Pons (tissue), 1 donor: ENCODE measurements around the gene AP4S1.
A peak's percentile ranks its signal among the peaks of the same experiment; 100 is the strongest.
"Not testable (repeated sequence)": the region's sequence is repeated elsewhere in the genome, so short reads cannot be mapped to it uniquely, and the experiment has no call there.

Experiments used
- DNase-seq: peaks from one replicate; pipeline ENCODE4 v3.0.0-alpha.2; 2016; ENCODE audit warnings: low spot score

The AP4S1 gene

DNA sequence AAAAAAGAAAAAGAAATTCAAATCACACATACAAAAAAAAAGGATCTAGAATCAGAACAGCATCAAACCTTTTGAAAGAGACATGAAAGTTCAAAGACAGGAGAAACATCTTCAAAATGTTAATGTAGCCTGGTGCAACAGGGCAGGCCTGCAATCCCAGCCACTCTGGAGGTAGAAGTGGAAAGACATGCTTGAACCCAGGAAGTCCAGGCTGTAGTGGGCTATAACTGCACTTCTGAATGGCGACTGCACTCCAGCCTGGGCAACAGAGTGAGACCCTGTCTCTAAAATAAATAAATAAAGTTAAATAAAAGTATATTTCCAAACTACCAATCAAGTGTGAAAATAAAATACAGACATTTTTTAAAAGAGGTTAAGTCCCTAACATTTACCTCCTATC lies 18.7 kb upstream of the AP4S1 start:
- no peak for DNase-seq

DNA sequence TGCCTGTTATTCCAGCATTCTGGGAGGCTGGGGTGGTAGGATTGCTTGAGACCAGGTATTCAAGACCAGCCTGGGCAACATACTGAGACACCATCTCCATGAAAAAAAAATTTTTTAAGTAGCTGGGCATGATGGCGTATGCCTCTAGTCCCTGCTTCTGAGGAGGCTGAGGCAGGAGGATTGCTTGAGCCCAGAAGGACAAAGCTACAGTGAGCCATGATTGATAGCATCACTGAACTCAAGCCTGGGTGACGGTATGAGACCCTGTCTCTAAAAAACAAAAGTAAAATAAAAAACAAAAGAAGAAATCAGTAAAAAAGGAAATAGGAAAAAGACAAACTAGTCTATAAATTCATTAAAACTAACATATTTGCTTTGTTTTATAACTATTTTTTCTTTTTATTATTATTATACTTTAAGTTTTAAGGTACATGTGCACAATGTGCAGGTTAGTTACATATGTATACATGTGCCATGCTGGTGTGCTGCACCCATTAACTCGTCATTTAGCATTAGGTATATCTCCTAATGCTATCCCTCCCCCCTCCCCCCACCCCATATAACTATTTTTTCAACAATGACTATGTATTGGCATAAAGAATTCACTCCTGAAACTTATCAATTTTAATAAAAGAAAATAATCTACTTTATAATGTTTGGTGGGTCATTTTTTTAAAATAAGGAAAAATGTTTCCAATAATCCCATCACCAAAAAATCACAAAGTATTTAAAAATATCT lies 15.4 kb upstream of the AP4S1 start:
- DNase-seq: no peak

DNA sequence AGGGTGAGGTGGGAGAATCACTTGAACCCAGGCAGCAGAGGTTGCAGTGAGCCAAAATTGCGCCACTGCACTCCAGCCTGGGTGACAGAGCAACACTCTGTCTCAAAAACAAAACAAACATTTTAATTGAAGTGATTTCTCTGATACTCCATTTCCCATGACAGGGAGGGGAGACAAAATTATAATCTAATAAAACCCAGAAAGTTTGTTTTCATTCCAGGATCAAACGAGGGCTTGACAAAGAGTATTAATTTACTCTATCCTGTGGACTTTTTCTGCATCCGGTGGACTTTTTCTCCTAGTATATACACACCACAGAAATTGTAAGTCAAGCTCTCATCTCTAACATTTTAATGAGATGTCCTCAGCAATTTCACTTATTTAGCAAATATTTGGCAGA lies 14.5 kb upstream of the AP4S1 start:
- DNase-seq: no peak

DNA sequence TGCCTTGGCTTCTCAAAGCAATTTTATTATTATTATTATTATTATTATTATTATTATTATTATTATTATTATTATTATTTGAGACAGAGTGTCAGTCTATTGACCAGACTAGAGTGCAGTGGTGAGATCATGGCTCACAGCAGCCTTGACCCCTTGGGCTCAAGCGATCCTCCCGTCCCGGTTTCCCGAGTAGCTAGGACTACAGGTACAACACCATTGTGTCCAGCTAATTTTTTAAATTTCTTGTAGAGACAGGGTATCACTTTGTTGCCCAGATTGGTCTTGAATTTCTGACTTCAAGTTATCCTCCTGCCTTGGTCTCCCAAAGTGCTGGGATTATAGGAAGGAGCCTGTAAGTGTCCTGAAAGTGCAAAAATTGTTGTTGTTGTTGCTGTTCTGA lies 11.6 kb upstream of the AP4S1 start:
- no peak for DNase-seq

DNA sequence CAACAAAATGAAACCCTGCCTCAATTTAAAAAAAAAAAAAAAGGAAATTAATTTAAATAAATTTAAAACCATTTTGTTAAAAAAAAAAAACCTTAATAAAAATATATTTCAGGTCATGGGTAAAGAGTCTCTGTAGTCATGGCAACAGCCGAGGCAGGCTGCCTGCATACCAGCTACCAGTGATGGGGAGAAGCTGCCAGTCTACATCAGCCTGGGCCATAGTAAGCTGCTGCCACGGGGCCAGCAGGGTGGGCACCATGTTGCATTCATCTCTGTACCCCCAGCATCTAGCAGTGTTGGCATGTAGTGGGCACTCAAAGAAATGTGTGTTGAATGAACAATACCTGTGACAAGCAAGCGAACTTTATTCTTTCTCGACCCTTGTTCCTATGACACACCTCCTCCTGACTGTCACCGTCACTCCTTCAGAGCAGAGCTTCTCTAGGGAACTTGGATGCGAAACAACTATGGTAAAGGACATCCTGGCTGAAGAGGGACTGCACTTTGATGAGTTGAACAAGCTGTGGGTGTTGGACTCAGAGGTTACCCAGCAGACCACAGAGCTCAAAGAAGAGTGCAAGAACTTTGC lies 7.3 kb upstream of the AP4S1 start:
- no peak for DNase-seq

DNA sequence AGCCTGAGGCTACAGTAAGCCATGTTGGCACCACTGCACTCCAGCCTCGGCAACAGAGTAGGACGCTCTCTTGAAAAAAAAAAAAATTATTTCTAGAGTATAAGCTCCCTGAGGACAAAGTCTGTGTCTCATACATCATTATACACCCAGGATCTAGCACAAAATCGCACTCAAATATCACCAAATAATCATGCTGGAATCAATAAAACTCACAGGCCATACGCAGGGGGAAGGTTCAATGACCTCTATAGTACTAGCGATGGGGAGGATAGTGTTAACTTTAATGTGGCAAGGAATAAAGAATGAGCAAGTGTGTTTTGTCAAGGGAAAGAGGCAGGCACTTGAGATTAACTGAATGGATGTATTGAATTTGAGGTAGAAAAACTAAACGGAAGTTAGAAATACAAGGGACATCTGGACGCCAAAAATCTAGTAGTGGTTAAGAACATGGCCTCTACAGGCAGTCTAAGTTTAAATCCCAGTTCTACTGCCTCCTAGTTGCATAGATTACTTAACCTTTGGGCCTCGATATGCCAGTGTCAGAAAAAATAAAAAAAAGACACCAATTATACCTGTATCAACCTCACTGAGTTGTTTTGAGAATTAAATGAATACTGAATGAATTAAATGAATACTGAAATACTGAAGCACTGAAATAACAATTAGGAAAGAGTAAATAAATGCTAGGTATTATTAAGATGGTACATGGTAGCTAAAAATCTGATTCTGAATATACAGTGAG lies 4.4 kb upstream of the AP4S1 start:
- DNase-seq: no peak

DNA sequence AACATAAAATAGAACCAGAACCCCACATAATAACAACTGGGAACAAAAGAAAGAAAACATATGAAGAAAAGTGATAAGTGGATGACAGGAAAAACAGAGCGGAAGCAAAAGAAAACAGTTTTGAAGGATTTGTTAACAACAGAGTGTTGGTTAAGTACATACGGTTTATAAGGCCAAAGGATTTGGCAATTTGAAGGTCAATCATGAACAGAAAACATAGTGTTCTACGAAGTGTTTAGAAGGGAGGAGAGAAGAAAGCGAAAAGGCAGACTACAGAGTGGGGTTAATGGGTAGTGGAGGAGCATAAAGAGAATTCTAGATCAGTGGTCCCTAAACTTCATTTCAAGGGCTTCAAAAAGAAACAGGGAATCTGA lies 3.9 kb upstream of the AP4S1 start:
- no peak for DNase-seq

DNA sequence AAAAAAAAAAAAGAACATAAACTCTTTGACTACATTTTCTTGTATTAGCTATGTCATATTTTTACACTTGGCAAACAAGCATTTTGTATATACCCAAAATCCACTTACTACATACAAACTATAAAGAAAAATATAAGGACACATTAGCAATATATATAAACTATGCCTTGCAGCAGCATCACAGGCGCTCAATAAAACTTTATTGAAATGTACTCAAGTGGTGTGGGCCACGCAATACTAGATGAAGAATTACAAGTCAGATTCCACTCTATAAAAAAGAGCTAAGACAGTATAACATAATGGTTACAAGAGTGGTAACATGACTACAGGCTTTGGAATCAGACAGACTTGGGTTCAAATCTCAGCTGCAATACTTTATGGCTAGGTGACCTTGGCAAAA lies 3.1 kb upstream of the AP4S1 start:
- no peak for DNase-seq

DNA sequence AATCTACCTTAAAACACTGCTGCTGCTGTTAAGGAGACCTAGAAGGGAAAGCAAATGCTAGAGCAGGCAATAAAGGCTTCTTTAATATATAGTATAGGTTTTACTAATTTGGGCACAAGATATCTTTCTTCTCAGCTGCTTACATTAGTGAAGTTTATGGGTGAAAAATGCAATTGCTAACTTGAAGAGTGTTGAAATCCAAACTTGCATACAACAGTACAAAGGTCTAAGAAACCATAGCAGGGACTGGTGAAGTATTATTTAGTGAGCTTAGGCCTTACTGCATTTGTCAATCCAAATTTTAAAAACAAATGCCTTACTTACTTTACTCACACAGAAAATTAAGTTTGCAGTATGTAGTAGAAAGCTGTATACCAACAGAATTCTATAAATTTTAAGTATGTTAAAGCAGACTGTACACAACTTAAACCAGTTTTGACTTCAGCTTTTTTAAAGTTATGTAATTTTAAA lies 1.4 kb upstream of the AP4S1 start:
- peak; percentile 14 for DNase-seq

DNA sequence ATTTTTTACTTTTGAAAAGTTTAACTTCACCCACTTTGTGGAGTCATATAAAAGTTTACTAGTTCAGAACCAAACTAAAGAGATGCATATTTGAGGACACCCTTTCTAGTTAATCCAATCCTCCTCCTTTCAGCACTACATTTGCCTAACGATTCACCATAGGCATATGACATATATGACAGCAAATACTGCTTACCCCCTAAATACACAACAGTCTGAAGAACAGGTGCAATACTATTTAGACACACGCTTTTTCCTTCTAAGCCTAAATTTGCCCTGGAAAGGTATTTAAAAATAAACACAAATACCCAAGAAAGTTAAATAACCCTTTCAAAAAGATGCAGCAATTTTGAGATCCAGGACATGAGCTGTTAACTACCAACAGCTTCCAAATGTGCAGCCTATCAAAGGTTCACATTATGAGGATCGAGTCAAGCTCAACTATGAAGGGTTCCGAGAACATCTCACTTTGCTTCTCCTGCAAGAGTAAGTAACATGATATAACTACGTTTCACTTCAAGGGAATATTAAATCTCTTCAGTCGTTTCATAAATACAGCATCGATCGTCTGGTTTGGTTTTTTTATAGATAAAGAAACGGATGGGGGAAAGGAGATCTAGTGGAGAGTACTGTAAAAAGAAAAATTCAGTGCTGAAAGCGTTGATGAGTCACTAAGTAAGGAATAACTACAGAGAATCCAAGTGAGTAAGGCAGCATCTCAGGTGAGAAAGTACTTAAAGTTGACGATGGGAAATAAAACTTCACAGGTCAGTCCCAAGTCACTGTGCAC lies 677 bp upstream of the AP4S1 start:
- DNase-seq: peak; percentile 51

DNA sequence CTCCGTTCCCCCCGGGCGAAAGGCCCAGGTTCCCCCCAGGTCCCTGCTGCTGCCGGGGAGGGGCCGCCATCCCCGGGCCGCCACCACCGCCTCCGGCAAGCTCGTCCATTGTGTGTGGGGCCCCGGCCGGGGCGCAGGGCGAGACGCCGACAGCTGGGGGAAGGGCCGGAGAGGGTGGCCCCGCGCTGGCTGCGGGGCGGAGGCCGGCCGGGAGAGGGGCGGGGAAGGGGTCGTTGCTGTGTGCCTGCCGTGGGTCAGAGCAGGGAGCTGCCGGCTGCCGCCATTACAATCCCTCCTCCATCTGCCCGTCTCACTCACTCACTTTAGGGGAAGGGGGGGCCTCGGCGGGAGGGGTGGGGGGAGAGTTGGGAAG lies 614 bp downstream of the AP4S1 start, which contains the start of gene STRN3:
Gene STRN3 (minus strand): TSS at position 303 of the 373 bp plus-strand sequence. CDS start 194 bp downstream, at position 109.
- DNase-seq: no peak

DNA sequence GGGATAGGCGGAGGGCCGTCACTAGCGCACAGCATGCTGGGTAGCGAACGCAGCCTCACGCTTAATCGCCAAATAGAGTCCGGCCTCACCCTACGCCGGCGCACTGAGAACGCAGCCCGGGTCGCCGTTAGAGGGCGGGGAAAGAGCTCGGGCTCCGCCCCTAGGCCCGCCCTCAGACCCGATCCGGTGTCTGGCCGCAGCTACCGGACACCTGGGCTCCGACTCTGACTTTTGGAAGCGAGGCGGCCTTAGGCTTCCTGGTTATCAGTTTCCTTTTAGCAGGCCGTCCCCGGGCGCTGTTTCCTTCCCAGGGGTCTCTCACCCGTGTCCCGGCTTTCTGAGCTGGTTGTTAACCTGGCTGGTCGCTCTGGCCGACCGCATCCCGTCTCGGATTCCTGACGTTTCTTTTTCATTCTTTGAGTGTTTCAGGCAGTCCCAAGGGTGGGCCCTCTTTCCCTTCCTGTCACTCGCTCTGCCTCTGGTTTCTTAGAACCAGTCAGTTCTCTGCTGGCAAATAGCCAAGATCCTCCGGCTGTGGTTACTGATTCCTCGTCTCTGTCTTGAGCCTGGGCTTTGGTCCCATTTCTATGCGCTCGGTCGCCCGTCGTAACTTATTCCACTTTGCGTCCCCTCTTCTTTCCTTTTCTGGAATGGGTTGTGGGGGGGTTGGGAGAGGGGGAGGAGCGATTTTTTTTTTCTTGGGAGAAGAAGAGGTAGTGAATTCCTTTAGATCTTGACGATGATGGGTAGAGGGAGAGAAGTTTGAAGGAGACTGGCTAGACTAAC lies 1.2 kb downstream of the AP4S1 start:
- DNase-seq: peak; percentile 95

DNA sequence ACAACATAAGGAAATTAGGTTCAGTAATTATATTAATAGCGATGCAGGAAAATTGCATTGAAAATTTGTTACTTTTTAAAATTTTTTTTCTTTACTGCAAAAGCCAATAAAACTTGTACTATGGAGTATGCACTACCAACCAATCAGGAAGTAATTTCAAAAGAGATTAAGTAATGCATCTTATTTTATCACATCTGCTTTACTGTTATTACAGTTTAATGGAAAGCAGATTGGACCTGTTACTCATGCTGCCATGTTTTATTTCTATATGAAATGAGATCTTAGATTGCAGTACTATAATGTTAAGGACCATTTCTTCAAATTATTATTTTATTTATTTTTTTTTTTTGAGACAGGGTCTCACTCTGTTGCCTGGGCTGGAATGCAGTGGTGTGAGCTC lies 2.4 kb downstream of the AP4S1 start:
- no peak for DNase-seq

DNA sequence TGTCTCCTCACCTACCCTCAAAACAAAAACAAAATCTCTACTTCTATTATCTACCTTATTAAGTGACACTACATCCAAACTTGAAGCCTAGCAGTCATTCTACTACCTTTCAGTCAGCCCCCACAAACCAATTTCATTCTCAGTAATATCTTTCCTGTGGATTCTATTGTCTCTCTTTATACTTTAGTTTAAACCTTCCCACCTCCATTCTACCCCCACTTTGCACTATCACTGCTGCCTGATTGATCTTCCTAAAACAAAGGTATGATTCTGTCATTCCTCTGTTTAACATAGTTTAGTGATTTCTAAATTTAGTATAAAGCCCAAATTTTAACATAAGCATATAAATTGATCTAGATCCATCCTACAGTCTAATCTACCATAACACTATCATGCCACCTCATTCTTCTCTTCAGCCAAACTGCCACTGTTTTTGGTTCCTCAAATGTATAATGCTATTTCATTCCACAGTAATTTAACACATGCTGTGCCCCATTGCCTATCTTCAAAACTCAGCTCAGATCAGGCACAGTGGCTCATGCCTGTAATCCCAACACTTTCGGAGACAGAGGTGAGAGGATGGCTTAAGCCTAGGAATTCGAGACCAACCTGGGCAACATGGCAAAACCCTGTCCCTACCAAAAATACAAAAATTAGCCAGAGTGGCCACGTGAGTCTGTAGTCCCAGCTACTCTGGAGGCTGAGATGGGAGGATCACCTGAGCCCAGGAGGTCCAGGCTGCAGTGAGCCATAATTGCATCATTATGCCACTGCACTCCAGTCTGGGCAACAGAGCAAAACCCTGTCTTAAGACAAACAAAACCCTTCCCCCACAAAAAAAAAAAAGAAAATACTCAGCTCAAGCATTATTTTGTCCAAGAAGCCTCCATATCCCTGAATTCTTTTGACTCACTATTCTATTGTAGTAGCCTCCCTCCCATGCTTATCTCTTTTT lies 3.8 kb downstream of the AP4S1 start:
- DNase-seq: no peak

DNA sequence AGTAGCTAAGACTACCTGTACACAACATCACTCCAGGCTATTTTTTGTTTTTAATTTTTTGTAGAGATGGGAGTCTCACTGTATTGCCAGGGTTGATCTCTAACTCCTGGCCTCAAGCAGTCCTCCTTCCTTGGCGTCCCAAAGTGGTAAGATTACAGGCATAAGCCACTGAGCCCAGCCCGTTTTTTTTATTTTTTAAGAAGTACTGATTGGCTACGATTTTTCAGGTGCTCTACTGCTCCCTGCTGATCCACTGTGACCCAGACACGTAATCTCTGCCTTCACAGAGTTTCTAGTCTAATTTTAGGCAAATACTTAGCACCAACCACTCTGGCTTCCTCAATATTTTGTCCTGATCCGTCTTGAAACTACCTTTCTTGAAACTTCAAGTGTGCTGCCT lies 5.0 kb downstream of the AP4S1 start:
- no peak for DNase-seq

DNA sequence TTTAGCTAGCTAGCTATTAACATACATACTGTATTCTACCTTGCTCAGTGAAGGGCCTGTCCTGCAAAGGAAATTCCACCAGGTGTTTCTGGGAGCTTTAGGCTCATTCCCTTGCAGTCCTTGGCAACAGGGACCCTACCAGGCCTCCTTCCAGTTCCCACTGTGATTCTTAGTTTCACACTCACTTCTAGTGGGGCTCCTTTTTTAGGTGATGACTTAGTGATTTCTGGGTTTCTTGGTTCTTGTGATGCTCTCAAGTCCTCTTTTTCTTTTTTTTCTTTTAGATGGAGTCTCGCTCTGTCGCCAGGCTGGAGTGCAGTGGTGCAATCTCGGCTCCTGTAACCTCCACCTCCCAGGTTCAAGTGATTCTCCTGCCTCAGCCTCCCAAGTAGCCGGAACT lies 11.1 kb downstream of the AP4S1 start:
- DNase-seq: no peak

DNA sequence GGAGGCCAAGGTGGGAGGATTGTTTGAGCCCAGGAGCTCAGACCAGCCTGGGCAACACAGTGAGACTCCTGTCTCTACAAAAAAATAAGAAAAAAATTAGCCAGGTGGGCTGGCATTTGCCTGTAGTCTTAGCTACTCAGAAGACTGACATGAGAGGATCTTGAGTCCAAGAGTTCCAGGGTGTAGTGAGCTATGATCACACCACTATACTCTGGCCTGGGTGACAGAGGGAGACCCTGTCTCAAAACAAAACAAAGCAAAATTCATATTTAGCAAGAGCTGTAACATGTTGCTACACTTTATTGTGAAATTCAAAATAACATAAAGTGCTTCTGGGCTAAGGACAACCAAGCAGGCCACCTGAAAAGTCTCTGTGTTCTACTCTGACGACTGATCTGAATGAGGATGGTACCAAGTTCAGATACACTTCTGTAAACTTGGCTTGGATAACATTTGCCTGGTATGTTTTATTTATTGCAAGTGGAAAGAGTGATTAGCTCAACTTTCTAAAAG lies 12.3 kb downstream of the AP4S1 start:
- no peak for DNase-seq

DNA sequence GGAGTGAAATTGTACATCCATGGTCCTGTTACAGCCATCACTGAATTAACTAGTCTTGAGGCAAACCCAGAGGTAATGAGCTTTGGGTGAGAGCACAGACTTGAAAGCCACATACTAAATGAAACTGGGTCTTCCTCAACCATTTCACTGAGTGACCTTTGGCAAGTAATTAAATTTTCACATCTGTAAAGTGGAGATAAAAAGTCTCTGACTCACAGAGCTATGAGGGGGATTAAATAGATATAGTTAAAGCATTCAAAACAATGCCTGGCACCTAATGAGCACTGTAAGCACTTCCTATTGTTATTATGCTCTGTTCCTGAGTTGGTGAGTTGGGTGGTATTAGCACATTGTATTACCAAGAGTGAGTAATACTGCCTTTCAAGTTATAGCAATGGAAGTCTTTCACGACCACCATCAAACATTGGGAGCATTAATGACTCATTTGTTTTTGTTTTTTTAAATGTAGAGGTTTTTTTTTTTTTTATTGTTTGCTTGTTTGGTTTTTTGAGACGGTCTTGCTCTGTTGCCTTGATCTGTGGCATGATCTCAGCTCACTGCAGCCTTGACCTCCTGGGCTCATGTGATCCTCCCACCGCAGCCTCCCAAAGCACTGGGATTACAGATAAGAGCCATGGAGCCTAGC lies 13.2 kb downstream of the AP4S1 start:
- no peak for DNase-seq

DNA sequence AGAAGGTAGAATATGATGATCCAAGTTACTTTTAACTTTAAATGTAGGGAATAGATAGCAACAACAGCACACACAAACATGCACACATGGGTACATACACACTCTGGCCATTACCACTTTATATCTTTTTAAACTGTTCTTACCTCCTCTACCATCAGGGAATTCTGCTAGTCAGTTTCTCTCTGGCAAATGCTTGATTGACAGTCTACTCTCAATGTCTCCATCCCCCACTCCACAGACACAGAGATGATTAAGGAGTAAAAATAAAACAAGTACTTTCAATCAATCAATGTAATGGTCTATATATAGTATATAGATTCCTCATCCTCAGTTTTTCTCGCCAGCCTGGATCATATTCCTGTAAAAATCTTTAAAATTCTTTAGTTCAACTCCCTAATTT lies 16.9 kb downstream of the AP4S1 start:
- DNase-seq: no peak

DNA sequence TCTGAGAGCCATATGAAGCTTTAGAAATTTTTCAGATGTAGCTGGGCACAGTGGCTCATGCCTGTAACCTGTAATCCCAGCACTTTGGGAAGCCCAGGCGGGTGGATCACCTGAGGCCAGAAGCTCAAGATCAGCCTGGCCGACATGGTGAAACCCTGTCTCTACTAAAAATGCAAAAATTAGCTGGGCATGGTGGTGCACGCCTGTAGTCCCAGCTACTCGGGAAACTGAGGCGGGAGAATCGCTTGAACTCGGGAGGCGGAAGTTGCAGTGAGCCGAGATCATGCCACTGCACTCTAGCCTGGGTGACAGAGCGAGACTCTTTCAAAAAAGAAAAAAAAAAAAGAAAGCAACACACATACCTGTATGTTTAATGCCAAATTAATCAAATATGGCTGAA lies 17.4 kb downstream of the AP4S1 start:
- DNase-seq: not testable (repeated sequence)
